SK-N-SH (cell line): ENCODE measurements around the gene TEX264. TPM values are rescaled to one million over a fixed set of nuclear protein-coding genes. Genes with fewer than 3 reads are reported as not detected.

Experiments used
- CTCF ChIA-PET: fragments of 300-600, 350-600 bp; formaldehyde crosslinking; extraction: SDS; loops from one replicate; lab custom pipeline; 2021; lab: Yijun Ruan, JAX
- POLR2A ChIA-PET: fragments of 350-600 bp; sonication (Branson Sonifier 250); formaldehyde crosslinking; extraction: SDS; loops from one replicate; lab custom pipeline; 2020; ENCODE audit warnings: antibody characterized with exemption, inconsistent platforms; lab: Yijun Ruan, JAX
- DNase-seq: peaks from one replicate; pipeline ENCODE4 v3.0.0; 2012
- H2AFZ ChIP-seq: fragments of 200-600 bp; sonication (generic); 2 replicates; pipeline ENCODE4 v1.8.1; 2016; ENCODE audit warnings: antibody characterized with exemption, mild to moderate bottlenecking, low read depth
- H3F3A ChIP-seq: fragments of 200-600 bp; sonication (generic); replicated peaks from 2 replicates; pipeline ENCODE3; 2016; ENCODE audit warnings: antibody characterized with exemption, mild to moderate bottlenecking; ENCODE audit not compliant: insufficient read depth
- H3K27ac ChIP-seq, 2 experiments: fragments of 200-500 bp in 1 of 2; fragments of 200-600 bp in 1 of 2; sonication (Bioruptor generic) in 1 of 2; sonication (generic), shearing (Covaris generic) in 1 of 2; 2 replicates each; pipeline versions ENCODE4 v1.5.1 to v1.6.1; 2014 to 2016; ENCODE audit warnings: low read depth in 2 of 2, inconsistent platforms in 1 of 2, low read length in 1 of 2, mild to moderate bottlenecking in 1 of 2, mixed read lengths in 1 of 2
- H3K27me3 ChIP-seq: fragments of 200-600 bp; sonication (generic), shearing (Covaris generic); 2 replicates; pipeline ENCODE4 v1.6.1; 2016; ENCODE audit warnings: mixed run types; ENCODE audit not compliant: insufficient read depth
- H3K36me3 ChIP-seq, 2 experiments: fragments of 200-500 bp in 1 of 2; fragments of 200-600 bp in 1 of 2; sonication (Bioruptor generic) in 1 of 2; sonication (generic) in 1 of 2; replicated peaks in 1 of 2; 2 replicates each; pipeline versions ENCODE3 to v1.5.1; 2014 to 2016; ENCODE audit warnings: low read length in 1 of 2, mild to moderate bottlenecking in 1 of 2; ENCODE audit not compliant: insufficient read depth in 2 of 2, control insufficient read depth in 1 of 2
- H3K4me1 ChIP-seq, 2 experiments: fragments of 200-500 bp in 1 of 2; fragments of 200-600 bp in 1 of 2; sonication (Bioruptor generic) in 1 of 2; sonication (generic), shearing (Covaris generic) in 1 of 2; 2 replicates each; pipeline versions ENCODE4 v1.5.1 to v1.6.1; 2014 to 2016; ENCODE audit warnings: low read depth in 1 of 2, low read length in 1 of 2, mixed run types in 1 of 2; ENCODE audit not compliant: insufficient read depth in 2 of 2, control insufficient read depth in 1 of 2
- H3K4me2 ChIP-seq: fragments of 200-600 bp; sonication (generic), shearing (Covaris generic); 2 replicates; pipeline ENCODE4 v1.6.1; 2017; ENCODE audit warnings: mixed run types
- H3K4me3 ChIP-seq, 2 experiments: fragments of 200-500 bp in 1 of 2; fragments of 200-600 bp in 1 of 2; sonication (Bioruptor generic) in 1 of 2; sonication (generic), shearing (Covaris generic) in 1 of 2; 2 replicates each; pipeline versions ENCODE4 v1.5.1 to v1.8.1; 2014 to 2016; ENCODE audit warnings: low read depth in 2 of 2, inconsistent platforms in 1 of 2, low read length in 1 of 2, mild to moderate bottlenecking in 1 of 2, mixed read lengths in 1 of 2, moderate library complexity in 1 of 2
- H3K79me2 ChIP-seq: fragments of 200-600 bp; sonication (generic); 2 replicates; pipeline ENCODE4 v1.8.1; 2017; ENCODE audit warnings: mild to moderate bottlenecking; ENCODE audit not compliant: insufficient read depth
- H3K9ac ChIP-seq: fragments of 200-600 bp; sonication (generic); 2 replicates; pipeline ENCODE4 v1.6.1; 2017; ENCODE audit warnings: mixed run types
- H3K9me2 ChIP-seq: fragments of 200-600 bp; sonication (generic); 2 replicates; pipeline ENCODE4 v1.6.1; 2017; ENCODE audit warnings: mixed run types
- H3K9me3 ChIP-seq: fragments of 200-600 bp; sonication (generic); 2 replicates; pipeline ENCODE4 v1.6.1; 2017; ENCODE audit warnings: mixed run types, mild to moderate bottlenecking, moderate library complexity
- H4K20me1 ChIP-seq: fragments of 200-600 bp; sonication (generic); 2 replicates; pipeline ENCODE4 v1.6.1; 2017; ENCODE audit warnings: mild to moderate bottlenecking, mixed run types; ENCODE audit not compliant: insufficient read depth
- CHD2 ChIP-seq: fragments of 150-350 bp; IDR thresholded peaks from 2 replicates; pipeline ENCODE4 v1.6.1; 2018; ENCODE audit warnings: low read length; ENCODE audit not compliant: partially characterized antibody
- EP300 ChIP-seq, 2 experiments: IDR thresholded peaks; 2 replicates each; pipeline versions ENCODE4 v1.4.0 to v1.6.1; 2012; ENCODE audit warnings: borderline replicate concordance in 1 of 2, low read depth in 1 of 2, low read length in 1 of 2
- FOSL2 ChIP-seq: IDR thresholded peaks from 2 replicates; pipeline ENCODE4 v1.4.0; 2012; ENCODE audit warnings: low read depth, mild to moderate bottlenecking, moderate library complexity, borderline replicate concordance
- FOXJ3 ChIP-seq: sonication (generic); formaldehyde crosslinking; IDR thresholded peaks from 2 replicates; pipeline ENCODE4 v1.5.1; 2020; ENCODE audit warnings: mild to moderate bottlenecking, missing genetic modification reagents
- GABPA ChIP-seq: IDR thresholded peaks from 2 replicates; pipeline ENCODE4 v1.4.0; 2012; ENCODE audit warnings: low read depth, mild to moderate bottlenecking
- NFIC ChIP-seq: IDR thresholded peaks from 2 replicates; pipeline ENCODE4 v1.4.0; 2012; ENCODE audit warnings: borderline replicate concordance
- NRF1 ChIP-seq: IDR thresholded peaks from 2 replicates; pipeline ENCODE4 v1.6.1; 2012; ENCODE audit warnings: low read depth, mild to moderate bottlenecking, low read length
- RAD21 ChIP-seq: IDR thresholded peaks from 2 replicates; pipeline ENCODE4 v1.6.1; 2012; ENCODE audit warnings: mild to moderate bottlenecking, low read length
- RFX5 ChIP-seq: IDR thresholded peaks from 2 replicates; pipeline ENCODE4 v1.6.1; 2012; ENCODE audit warnings: mild to moderate bottlenecking, improper control_type of control experiment, low read length
- RXRA ChIP-seq: IDR thresholded peaks from 2 replicates; pipeline ENCODE4 v1.4.0; 2012; ENCODE audit warnings: low read depth, mild to moderate bottlenecking, borderline replicate concordance
- SMC3 ChIP-seq: IDR thresholded peaks from 2 replicates; pipeline ENCODE4 v1.6.1; 2012; ENCODE audit warnings: low read depth, low read length, improper control_type of control experiment
- TCF12 ChIP-seq: IDR thresholded peaks from 2 replicates; pipeline ENCODE4 v1.4.0; 2012
- WGBS: methylation state at CpG from one replicate; pipeline ENCODE4 v1.1.6; 2017; ENCODE audit warnings: low lambda C conversion rate; 5-methylcytosine and 5-hydroxymethylcytosine counted together
- polyA plus RNA-seq, 3 experiments: library from polyadenylated mRNA; depleted of rRNA; stranded (reverse); fragments of >200 nt; gene quantifications; 2 replicates each; pipeline ENCODE4 v1.2.3, GENCODE V29; 2012
- TF ChIP-seq, protein P1 (sequence below): IDR thresholded peaks from 2 replicates; pipeline ENCODE4 v1.4.0; 2012; ENCODE audit warnings: low read depth
- TF ChIP-seq, protein P2 (sequence below): IDR thresholded peaks from 2 replicates; pipeline ENCODE4 v1.6.1; 2012; ENCODE audit warnings: mild to moderate bottlenecking, low read depth, low read length, moderate library complexity
- TF ChIP-seq, protein P3 (sequence below): IDR thresholded peaks from 2 replicates; pipeline ENCODE4; 2012
- TF ChIP-seq, protein P4 (sequence below): fragments of 150-350 bp; IDR thresholded peaks from 2 replicates; pipeline ENCODE4 v1.6.1; 2017; ENCODE audit warnings: antibody characterized with exemption, low read length, low read depth, borderline replicate concordance

Gene TEX264
- polyA plus RNA-seq, 1 of the 3 experiments (the other 2 are of a cell fraction), result 82.1 TPM

GRCh38 chr3:51681453-51681852 is 10.4 kb downstream of the TEX264 start:
- Histone ChIP-seq H2AFZ (no peak overlapping the region), H3K9me2 (no peaks in the 10 kb centered on the region), H3K9ac (no peak overlapping the region), H3K4me2 (peak overlapping the region; percentile 3; the same call in 1 of the 2 replicates), H4K20me1 (peaks cover 20% of the 10 kb centered on the region)
- 86% methylated on average over 3 of the region's 3 CpGs for WGBS
- TF ChIP-seq RXRA, result no peak
- TF ChIP-seq NFIC, result no peak
- no peak for TF ChIP-seq GABPA
- TF ChIP-seq, protein P1, sequence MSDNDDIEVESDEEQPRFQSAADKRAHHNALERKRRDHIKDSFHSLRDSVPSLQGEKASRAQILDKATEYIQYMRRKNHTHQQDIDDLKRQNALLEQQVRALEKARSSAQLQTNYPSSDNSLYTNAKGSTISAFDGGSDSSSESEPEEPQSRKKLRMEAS, result no peak
- TF ChIP-seq FOSL2, result no peak
- TF ChIP-seq, protein P2, sequence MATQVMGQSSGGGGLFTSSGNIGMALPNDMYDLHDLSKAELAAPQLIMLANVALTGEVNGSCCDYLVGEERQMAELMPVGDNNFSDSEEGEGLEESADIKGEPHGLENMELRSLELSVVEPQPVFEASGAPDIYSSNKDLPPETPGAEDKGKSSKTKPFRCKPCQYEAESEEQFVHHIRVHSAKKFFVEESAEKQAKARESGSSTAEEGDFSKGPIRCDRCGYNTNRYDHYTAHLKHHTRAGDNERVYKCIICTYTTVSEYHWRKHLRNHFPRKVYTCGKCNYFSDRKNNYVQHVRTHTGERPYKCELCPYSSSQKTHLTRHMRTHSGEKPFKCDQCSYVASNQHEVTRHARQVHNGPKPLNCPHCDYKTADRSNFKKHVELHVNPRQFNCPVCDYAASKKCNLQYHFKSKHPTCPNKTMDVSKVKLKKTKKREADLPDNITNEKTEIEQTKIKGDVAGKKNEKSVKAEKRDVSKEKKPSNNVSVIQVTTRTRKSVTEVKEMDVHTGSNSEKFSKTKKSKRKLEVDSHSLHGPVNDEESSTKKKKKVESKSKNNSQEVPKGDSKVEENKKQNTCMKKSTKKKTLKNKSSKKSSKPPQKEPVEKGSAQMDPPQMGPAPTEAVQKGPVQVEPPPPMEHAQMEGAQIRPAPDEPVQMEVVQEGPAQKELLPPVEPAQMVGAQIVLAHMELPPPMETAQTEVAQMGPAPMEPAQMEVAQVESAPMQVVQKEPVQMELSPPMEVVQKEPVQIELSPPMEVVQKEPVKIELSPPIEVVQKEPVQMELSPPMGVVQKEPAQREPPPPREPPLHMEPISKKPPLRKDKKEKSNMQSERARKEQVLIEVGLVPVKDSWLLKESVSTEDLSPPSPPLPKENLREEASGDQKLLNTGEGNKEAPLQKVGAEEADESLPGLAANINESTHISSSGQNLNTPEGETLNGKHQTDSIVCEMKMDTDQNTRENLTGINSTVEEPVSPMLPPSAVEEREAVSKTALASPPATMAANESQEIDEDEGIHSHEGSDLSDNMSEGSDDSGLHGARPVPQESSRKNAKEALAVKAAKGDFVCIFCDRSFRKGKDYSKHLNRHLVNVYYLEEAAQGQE, result no peak
- TF ChIP-seq SMC3, result no peak
- TF ChIP-seq NRF1, result no peak
- TF ChIP-seq RAD21, result no peak
- no peak for TF ChIP-seq FOXJ3 (CRISPR knock-in tag)
- TF ChIP-seq CHD2, result no peak
- TF ChIP-seq RFX5, result no peak
- no peak for TF ChIP-seq TCF12
- TF ChIP-seq, protein P3, sequence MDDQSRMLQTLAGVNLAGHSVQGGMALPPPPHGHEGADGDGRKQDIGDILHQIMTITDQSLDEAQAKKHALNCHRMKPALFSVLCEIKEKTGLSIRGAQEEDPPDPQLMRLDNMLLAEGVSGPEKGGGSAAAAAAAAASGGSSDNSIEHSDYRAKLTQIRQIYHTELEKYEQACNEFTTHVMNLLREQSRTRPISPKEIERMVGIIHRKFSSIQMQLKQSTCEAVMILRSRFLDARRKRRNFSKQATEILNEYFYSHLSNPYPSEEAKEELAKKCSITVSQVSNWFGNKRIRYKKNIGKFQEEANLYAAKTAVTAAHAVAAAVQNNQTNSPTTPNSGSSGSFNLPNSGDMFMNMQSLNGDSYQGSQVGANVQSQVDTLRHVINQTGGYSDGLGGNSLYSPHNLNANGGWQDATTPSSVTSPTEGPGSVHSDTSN, result no peak
- no peak for TF ChIP-seq EP300 (IDR thresholded peaks at IDR 0.05; ENCODE audit: borderline replicate concordance in 1 of 2, low read depth in 1 of 2, low read length in 1 of 2)
- TF ChIP-seq, protein P4, sequence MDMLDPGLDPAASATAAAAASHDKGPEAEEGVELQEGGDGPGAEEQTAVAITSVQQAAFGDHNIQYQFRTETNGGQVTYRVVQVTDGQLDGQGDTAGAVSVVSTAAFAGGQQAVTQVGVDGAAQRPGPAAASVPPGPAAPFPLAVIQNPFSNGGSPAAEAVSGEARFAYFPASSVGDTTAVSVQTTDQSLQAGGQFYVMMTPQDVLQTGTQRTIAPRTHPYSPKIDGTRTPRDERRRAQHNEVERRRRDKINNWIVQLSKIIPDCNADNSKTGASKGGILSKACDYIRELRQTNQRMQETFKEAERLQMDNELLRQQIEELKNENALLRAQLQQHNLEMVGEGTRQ, result no peak
- TF ChIP-seq, all 33 proteins: peak for 0
- POLR2A ChIA-PET, result interaction anchor here (1.0 to 1.4 kb wide), 2 partner anchors 9 to 181 kb away, joined by 5 to 8 read pairs; partner anchors contain the start of gene DCAF1
- CTCF ChIA-PET, result interaction anchor here (0.9 to 6.8 kb wide), 28 partner anchors 10 to 298 kb away, joined by 3 to 125 read pairs (median 8); partner anchors contain the start of genes DCAF1, RBM15B and TEX264
- Histone ChIP-seq H3K79me2 (peaks cover 3% of the 10 kb centered on the region; the same call in 1 of the 2 replicates), H3F3A (no peaks in the 10 kb centered on the region), H3K27ac (peak overlapping the region; percentile 36 to 75; a peak in 3 of 4 replicates), H3K27me3 (no peaks in the 10 kb centered on the region), H3K4me1 (peaks cover 4 to 11% of the 10 kb centered on the region in 2 experiments; a peak in 2 of 4 replicates), H3K4me3 (no peak overlapping the region), H3K36me3 (peaks cover 11 to 50% of the 10 kb centered on the region in 2 experiments), H3K9me3 (no peaks in the 10 kb centered on the region)
- no peak for DNase-seq
